NCI-H345 treated with DMSO at 0.1 percent for 48 hours (cell line): ENCODE results near the gene NECTIN1.

Source experiments
- DNase-seq: peaks from one replicate; lab custom pipeline; 2025; ENCODE audit not compliant: unreplicated experiment; lab: John Stamatoyannopoulos, UW

NECTIN1 gene

GRCh38 chr11:119755356-119756071 is 26.5 kb upstream of the NECTIN1 start:
- DNase-seq, result no peak

DNA sequence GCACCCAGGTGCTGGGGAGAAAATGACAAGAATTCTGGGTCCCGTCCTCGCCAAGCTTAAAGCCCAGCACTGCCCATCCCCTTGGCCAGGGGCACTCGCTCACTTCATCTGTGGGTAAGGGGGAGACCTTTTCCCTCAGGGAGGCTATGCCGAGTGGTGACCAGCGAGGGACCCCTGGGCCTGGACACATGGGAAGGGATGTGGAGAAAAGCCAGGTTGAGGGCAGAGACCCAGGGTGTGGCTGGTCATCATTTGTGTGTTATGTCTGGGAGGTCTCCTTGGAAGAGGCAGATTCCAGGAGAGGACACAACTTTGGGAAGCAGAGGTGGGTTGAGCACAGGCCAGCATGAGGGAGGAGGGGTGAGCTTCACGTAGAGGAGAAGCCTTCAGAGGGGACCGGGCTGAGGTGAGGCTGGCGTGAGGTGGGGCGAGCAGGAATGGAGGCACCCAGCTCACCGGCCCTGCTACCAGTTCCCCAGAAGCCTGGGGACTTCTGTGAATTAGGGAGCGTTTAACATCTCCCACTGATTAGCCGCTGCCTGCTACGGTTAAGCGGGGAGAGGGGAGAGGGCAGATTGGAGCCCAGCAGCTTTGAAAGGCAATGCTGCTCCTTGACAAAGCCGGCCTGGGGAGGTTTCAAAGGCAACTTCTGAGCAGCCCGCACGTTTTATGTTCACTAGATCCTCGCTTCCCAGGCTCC is 25.8 kb upstream of the NECTIN1 start:
- no peak for DNase-seq

- no peak for DNase-seq
These were observed 25.2 kb upstream of the NECTIN1 start for GRCh38 chr11:119754199-119754598.

GRCh38 chr11:119752946-119753345 is 23.9 kb upstream of the NECTIN1 start:
- no peak for DNase-seq

DNA sequence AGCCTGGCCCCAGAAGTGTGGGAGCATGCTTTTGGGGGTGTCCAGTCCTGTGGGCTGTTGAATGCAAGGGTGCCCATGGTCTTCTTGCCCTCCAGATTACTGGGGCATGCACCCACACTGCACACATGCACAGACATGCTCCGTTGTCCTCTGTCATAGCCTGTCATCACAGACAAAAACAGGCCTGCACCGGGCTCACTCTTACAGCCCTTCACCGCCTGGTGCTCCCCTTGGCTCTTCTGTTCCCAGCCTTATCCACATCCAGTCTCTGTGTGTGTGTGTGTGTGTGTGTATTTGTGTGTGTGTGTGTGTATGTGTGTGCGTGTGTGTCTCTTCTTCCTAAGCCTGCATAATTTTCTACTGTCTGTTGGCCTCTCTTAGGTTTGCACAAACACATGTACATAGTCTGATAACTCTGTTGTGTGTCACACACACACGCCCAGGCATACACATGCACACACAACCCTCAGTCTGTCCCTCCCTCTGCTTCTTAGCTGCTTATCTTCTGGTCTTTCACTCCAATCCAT is 23.4 kb upstream of the NECTIN1 start:
- DNase-seq, result no peak

DNA sequence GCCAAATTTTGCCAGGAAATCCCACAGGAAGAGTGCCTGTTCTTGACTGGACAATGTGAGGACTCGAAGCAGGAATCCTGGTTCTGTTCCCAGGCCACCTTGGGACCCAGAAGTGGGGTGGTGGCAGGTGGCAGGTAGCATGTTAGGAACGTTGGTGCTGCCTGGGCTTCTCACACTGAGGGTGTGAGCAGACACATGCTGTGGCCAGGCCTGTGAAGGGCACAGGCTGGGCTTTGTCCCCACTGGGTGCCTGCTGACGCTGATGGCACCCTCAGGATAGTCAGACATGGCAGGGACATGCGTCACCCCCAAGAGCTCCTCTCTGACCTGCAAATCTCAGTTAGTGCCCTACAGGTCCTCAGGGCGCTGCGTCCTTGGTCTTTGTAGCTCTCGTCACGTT is 21.1 kb upstream of the NECTIN1 start:
- no peak for DNase-seq

DNA sequence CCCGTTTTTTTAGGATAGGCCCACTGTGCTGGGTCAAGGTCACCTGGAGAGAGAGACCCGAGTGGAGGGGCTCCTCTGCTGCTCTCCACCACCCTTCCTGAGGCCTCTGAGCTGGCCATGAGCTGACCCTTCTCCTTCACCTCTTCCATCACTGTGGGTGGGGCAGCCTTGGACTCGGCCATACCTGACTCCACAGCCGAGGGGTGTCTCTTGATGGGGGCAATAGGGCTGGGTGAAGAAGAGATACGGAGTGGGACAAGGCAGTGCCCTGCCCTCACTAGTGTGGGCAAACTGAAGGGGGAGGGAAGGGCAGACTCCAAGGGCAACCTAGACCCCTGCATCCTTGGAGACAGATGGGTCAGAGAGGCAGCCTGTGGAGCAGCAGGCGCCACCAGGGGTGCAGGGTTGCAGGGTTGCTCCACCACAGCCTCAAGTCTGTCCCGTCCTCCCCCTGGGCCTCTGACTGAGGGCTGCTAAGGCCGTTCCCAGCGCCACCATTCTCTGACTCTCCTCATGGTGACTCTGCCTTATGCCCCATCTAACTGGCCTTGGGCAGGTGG is 20.1 kb upstream of the NECTIN1 start:
- DNase-seq, result no peak

DNA sequence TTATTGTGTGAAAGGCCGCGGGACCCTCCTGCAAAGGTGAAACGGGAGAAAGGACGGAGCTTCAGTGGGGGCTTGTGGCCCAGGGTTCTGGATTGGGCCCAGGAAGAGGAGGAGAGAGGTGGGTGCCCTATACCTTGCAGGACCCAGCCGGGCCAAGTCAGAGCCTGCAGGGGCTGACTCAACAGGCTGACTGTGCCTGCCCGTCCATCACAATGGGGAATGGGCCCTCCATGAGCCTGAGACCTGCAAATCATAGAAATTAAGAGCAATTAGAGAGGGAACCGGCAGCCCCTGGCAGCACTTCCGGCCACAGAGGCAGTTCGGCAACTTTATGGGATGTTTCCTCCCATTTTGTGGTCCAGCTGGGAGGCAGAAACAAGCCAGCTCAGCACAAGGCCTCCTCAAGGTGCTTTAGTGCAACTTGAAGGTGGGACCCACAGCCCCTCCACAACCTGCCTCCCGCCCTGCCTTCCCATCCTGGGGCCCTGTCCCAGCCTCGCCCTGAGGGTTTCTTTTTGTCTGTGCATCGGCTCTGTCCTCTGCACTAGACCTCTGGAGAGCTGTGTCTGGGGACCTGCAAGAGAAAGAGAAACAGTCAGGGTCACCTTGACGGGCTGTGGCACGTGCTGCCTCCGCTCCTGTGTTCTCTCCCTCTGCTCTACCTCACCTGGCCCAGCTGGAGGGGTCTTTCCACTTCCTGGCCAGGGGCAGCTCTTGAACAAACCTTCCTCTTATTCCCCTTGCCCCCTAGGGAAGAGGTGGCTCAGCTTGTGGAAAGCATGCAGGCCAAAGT is 19.1 kb upstream of the NECTIN1 start:
- no peak for DNase-seq

DNA sequence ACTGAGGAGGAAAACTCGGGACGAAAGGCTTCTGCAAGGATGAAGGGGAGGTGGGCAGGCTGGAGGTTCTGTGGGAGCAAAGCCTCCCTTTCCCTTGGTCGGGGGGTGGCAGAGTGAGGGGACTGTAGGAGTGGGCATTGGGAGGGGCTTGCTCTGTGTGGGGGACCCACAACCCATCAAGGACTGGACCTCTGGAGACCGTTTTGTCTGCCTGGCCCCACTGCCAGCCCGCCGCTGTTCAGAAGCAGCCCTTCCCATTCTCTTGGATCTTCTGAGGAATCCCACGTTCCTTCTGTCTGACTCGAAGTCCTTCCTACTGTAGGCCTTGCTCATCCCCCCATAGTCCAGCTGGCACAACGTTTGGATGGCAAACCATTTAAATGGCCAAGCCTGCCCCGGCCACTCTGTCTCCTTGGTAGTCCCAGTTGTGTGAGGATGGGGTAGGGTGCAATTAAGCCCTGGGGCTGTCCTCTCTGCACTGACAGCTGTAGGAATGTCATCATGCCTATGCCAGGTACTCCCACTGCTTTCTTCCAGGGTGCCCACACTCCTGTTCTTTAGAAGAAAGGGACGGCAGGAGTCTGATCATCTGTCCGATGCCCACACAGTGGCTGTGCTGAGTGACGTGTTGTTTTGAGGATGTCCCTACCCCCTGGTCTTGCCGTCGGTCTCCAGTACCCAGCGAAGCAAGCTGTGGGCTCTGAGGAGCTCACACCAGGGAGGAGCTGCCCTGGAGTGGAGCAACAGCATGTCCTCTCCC is 17.0 kb upstream of the NECTIN1 start:
- no peak for DNase-seq

DNA sequence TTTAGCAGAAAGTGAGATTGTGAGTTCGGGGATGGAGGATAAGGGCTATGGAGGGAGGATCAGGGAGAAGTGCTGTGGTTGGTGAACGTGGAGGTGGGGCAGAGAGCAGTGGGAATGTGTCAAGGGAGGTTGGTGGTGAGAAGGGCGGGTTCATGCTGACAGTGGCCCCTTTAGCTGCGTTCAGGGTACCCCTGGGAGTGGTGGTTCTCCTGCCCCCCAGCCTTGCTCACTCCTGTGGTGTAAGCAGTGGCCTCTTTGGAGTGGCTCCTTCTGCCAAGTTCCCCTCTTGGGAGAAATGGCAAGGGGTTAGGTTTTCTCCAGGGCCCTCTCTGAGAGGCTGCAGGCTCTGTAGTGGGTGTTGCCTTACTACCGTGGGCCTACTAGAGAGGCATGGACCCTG is 16.1 kb upstream of the NECTIN1 start:
- no peak for DNase-seq

DNA sequence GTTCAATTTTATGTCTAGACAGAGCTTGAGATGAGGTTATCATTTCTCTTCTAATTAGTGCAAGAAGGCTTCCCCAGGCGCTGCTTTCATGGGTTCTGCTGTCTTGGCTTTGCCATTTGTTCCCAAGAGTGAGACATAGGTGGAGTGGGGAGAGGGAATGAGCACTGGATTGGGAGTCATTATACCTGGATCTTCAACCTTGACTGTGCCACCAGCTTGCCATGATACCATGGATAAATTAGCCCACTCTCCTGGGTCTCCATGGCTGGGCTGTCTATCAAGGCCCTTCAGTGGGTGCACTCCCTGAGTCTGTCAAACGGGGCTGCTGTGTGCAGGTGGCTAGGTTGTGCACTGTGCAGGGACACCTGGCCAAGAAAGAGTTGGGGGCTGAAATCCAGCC is 15.6 kb upstream of the NECTIN1 start:
- no peak for DNase-seq

DNA sequence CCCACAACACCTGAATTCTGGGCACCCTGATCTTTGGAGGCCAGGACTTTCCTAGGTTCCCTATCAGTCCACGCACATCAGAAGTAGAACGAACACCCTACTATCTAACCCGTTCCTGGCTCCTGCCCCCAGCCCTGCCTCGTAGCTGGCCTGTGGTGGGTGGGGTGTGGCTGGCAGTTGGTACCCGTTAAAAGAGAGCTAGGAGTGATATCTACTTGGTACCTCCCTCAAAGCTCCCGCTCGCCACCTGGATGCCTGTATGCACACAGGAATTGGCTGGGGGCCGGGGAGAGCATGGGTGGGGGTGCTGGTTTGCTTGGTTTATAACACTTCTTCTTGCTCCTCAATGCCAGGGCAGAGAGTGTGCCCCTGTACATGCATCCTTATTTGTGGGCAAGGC is 14.0 kb upstream of the NECTIN1 start:
- no peak for DNase-seq

- DNase-seq, result no peak
These were observed 13.4 kb upstream of the NECTIN1 start for GRCh38 chr11:119742263-119742861.

DNA sequence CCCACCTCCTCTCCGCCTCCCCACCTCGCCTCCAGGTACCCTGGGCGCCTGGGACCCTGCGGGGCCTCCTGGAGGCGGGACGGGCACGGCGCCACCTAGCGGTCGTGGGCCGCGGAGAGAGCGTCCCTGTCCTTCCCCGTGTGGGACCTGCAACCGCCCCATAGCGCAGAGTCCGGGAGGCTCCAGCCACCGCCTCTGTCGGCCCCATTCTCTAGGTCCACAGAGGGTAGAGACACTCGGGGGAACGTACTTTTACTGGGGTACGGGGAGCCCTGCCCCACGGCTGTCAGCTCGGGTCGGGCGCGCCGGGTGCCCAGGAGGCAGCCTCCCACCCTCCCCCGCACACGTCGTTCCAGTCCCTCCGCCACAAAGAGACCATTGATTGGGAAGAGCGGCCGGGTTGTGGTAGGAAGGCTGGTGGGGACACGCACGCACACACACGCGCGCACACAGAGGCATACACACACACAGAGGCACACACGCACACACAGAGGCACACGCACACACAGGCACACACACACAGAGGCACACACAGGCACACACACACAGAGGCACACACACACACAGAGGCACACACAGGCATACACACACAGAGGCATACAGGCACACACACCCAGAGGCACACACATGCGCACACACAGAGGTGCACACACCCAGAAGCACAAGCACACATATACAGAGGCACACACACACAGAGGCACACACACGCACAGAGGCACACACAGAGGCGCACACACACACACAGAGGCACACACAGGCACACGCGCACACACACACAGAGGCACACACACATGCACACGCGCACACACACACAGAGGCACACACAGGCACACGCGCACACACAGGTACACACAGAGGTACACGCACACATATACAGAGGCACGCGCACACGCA is 12.6 kb upstream of the NECTIN1 start:
- no peak for DNase-seq

DNA sequence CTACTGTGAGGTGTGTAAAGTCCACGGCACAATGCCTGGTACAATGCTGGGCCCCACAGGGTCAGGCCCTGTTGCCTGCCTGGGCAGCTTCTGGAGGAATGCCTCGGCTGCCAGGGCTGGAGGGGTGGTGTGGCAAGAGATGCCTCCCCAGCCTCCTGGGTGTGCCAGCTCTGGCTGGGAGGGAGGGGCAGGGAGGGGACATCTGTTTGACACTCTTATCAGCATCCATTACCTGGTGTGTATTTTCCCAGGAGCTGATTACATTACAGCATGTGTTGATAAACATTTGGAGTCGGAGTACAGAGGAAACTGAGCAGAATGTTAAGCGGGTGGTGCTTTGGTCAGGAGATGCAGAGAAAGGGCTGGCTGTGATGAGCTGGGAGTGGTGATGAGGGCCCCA is 11.0 kb upstream of the NECTIN1 start:
- no peak for DNase-seq

DNA sequence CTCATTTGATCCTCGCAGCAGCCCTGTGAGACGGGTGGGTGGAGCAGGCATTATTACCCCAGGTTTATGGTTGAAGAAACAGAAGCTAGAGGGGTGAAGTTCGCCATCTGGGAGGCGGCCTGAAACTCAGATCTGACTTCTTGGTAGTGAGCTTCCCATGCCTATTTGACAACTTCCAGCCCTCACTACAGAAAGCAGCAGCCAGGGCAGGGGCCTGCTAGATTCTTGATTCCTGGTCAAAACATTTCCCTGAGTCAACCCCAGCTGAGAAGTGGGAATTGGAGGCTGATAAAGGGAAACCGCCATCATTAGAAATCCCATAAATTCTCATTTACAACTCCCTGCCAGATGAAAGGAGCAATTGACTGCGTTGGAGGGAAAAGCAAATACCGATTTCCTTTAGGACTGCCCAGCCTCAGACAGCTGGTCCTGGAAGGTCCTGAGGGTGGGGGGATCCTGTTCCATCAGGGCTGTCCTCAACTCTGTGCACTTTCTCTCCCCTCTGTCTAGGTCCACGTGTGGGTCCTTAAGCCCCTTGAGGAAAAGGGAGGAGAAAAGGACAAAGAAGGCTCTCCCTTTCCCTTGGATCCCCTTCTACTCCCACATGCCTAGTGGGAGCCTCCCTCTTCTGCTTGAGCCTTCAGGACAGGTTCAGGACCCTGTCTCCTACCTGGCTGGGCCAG is 10.2 kb upstream of the NECTIN1 start:
- no peak for DNase-seq

- DNase-seq, result no peak
These were observed 9.0 kb upstream of the NECTIN1 start for GRCh38 chr11:119738059-119738439.

- DNase-seq, result no peak
These were observed 8.5 kb upstream of the NECTIN1 start for GRCh38 chr11:119737366-119738058.
